Testis (tissue), 2 donors: Measurements from ENCODE around the gene CTDSPL.

ENCODE experiments used
- CTCF ChIP-seq, 3 experiments: fragments of 450-650 bp in 2 of 3; fragments of 200-600 bp in 1 of 3; sonication (generic) in 1 of 3; IDR thresholded peaks; one replicate each; pipeline ENCODE4 v1.5.1; 2016 to 2019; ENCODE audit warnings: antibody characterized with exemption in 3 of 3, mild to moderate bottlenecking in 2 of 3, moderate library complexity in 1 of 3
- POLR2A ChIP-seq: fragments of 450-650 bp; IDR thresholded peaks from one replicate; pipeline ENCODE4 v1.6.1; 2017; ENCODE audit warnings: antibody characterized with exemption, mild to moderate bottlenecking, moderate library complexity

GRCh38 chr3:38009807-38010591, 148.3 kb downstream of the CTDSPL start:
- TF ChIP-seq CTCF (IDR thresholded peaks at IDR 0.05) (no peak), POLR2A (no peak)
